Measurements from ENCODE around the gene PRPS1.
A peak's percentile ranks its signal among the peaks of the same experiment; 100 is the strongest.
"Not testable (repeated sequence)": the region's sequence is repeated elsewhere in the genome, so short reads cannot be mapped to it uniquely, and the experiment has no call there.

PRPS1 gene

GRCh38 chrX:107627838-107628661, at the start of gene PRPS1:
Gene PRPS1, plus strand, starts transcription at chrX:107628510. Its CDS starts 119 bp downstream, at chrX:107628629.
- DNase-seq (ENCODE audit: low spot score), result peak; percentile 95

- DNase-seq (ENCODE audit: low spot score), result no peak
These were observed 48.4 kb upstream of the PRPS1 start for GRCh38 chrX:107579956-107580355.

GRCh38 chrX:107581923-107582322, 46.4 kb upstream of the PRPS1 start:
- DNase-seq (ENCODE audit: low spot score), result no peak

- DNase-seq (ENCODE audit: low spot score), result no peak
These were observed 39.1 kb upstream of the PRPS1 start for GRCh38 chrX:107589243-107589642.

- no peak for DNase-seq (ENCODE audit: low spot score)
These were observed 31.7 kb upstream of the PRPS1 start for GRCh38 chrX:107596651-107597050.

GRCh38 chrX:107597264-107597663, 31.0 kb upstream of the PRPS1 start:
- DNase-seq (ENCODE audit: low spot score), result no peak

- DNase-seq (ENCODE audit: low spot score), result no peak
These were observed 30.5 kb upstream of the PRPS1 start for GRCh38 chrX:107597791-107598190.

GRCh38 chrX:107599450-107599861, 28.9 kb upstream of the PRPS1 start:
- DNase-seq (ENCODE audit: low spot score), result no peak

- DNase-seq (ENCODE audit: low spot score), result peak; percentile 37
These were observed 27.9 kb upstream of the PRPS1 start for GRCh38 chrX:107600366-107600765.

GRCh38 chrX:107601326-107601725, 27.0 kb upstream of the PRPS1 start:
- DNase-seq (ENCODE audit: low spot score), result no peak

- DNase-seq (ENCODE audit: low spot score), result no peak
These were observed 26.6 kb upstream of the PRPS1 start for GRCh38 chrX:107601759-107602158.

- no peak for DNase-seq (ENCODE audit: low spot score)
These were observed 25.5 kb upstream of the PRPS1 start for GRCh38 chrX:107602694-107603239.

- no peak for DNase-seq (ENCODE audit: low spot score)
These were observed 24.7 kb upstream of the PRPS1 start for GRCh38 chrX:107603429-107604159.

- not testable (repeated sequence) for DNase-seq (ENCODE audit: low spot score)
These were observed 19.2 kb upstream of the PRPS1 start for GRCh38 chrX:107609061-107609460.

- DNase-seq (ENCODE audit: low spot score), result peak; percentile 71
These were observed 17.6 kb upstream of the PRPS1 start for GRCh38 chrX:107610667-107611066.

- DNase-seq (ENCODE audit: low spot score), result no peak
These were observed 8.4 kb upstream of the PRPS1 start for GRCh38 chrX:107619885-107620322.

- no peak for DNase-seq (ENCODE audit: low spot score)
These were observed 3.4 kb upstream of the PRPS1 start for GRCh38 chrX:107624893-107625292.

GRCh38 chrX:107625739-107626138, 2.6 kb upstream of the PRPS1 start:
- no peak for DNase-seq (ENCODE audit: low spot score)

- no peak for DNase-seq (ENCODE audit: low spot score)
These were observed 1.8 kb upstream of the PRPS1 start for GRCh38 chrX:107626481-107626880.

- no peak for DNase-seq (ENCODE audit: low spot score)
These were observed 1.4 kb upstream of the PRPS1 start for GRCh38 chrX:107626916-107627315.

- peak; percentile 36 for DNase-seq (ENCODE audit: low spot score)
These were observed 591 bp downstream of the PRPS1 start for GRCh38 chrX:107628662-107629539.

- peak; percentile 11 for DNase-seq (ENCODE audit: low spot score)
These were observed 1.2 kb downstream of the PRPS1 start for GRCh38 chrX:107629540-107629909.
